Panc1 (cell line): ENCODE data around the gene CEBPZOS.

Experiments
- CTCF ChIP-seq: fragments of 450-650 bp; IDR thresholded peaks from 2 replicates; pipeline ENCODE4 v1.5.1; 2017; ENCODE audit warnings: mild to moderate bottlenecking
- POLR2AphosphoS5 ChIP-seq: IDR thresholded peaks from 2 replicates; pipeline ENCODE4 v1.6.1; 2012; ENCODE audit warnings: mild to moderate bottlenecking, low read depth, low read length, moderate library complexity
- SIN3A ChIP-seq: IDR thresholded peaks from 2 replicates; pipeline ENCODE4 v1.6.1; 2012; ENCODE audit warnings: low read depth, mild to moderate bottlenecking, low read length, moderate library complexity, borderline replicate concordance; ENCODE audit not compliant: insufficient read depth
- TCF7L2 ChIP-seq: IDR thresholded peaks from 2 replicates; pipeline ENCODE4 v1.6.1; 2011; ENCODE audit warnings: mild to moderate bottlenecking, low read depth, low read length, inconsistent platforms

- TF ChIP-seq POLR2AphosphoS5 (no peak), CTCF (no peak), SIN3A (no peak), TCF7L2 (no peak)
Observed at GRCh38 chr2:37243435-37243834, 47.1 kb downstream of the CEBPZOS start.
